ENCODE data around the gene DPP10.

DPP10 gene

DNA sequence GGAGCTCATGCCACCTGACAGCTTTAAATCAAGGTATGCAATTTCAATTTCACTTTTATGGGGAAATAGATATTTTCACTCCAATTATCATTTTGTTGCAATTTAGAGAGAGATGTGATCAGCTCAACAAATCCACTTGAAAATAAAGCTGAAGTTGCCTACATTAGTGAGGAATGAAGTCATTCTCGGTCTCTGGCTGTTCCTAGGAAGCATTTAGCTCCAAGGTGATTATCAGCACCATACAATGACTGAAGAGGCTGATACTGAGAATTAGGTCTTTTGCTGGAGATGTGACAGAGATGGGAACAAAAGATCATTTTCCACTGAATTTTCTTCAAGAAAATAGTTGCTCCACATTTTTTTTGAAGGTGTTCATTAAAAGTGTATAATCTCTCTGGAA is 1303.7 kb downstream of the DPP10 start:
- no peak for TF ChIP-seq CTCF (IDR thresholded peaks at IDR 0.05)
- H3K4me2 ChIP-seq (ENCODE audit: low read length): no peak overlapping the region
- H3K36me3 ChIP-seq (ENCODE audit: control insufficient read depth, insufficient read depth, low read length): no peaks in the 10 kb centered on the region

GRCh38 chr2:115757286-115757685 is 1314.8 kb downstream of the DPP10 start:
- no peak overlapping the region for H3K27ac ChIP-seq
- H3K27me3 ChIP-seq (ENCODE audit: control insufficient read depth, insufficient read depth, low read length): no peaks in the 10 kb centered on the region
- H2AFZ ChIP-seq: no peak overlapping the region
- no peak overlapping the region for H3K4me2 ChIP-seq (ENCODE audit: low read length)
- H3K4me1 ChIP-seq: no peaks in the 10 kb centered on the region
- H3K9ac ChIP-seq: no peak overlapping the region
- no peak overlapping the region for H3K4me3 ChIP-seq (ENCODE audit: low read depth, low read length)
- no peaks in the 10 kb centered on the region for H3K79me2 ChIP-seq
- TF ChIP-seq CTCF (IDR thresholded peaks at IDR 0.05): no peak
- no peaks in the 10 kb centered on the region for H3K9me3 ChIP-seq (ENCODE audit: control insufficient read depth, low read length)
- no peaks in the 10 kb centered on the region for H3K36me3 ChIP-seq (ENCODE audit: control insufficient read depth, insufficient read depth, low read length)

More for the DNA sequence above, 1303.7 kb downstream of the DPP10 start:
- Histone ChIP-seq H3K27me3 (ENCODE audit: control insufficient read depth, insufficient read depth, low read length) (no peaks in the 10 kb centered on the region), H3K4me1 (no peaks in the 10 kb centered on the region), H3K4me3 (ENCODE audit: low read depth, low read length) (no peak overlapping the region), H3K27ac (no peak overlapping the region), H3K79me2 (no peaks in the 10 kb centered on the region), H2AFZ (no peak overlapping the region), H3K9me3 (ENCODE audit: control insufficient read depth, low read length) (no peaks in the 10 kb centered on the region), H3K9ac (no peak overlapping the region)

GRCh38 chr2:115763601-115764000 is 1321.2 kb downstream of the DPP10 start:
- no peaks in the 10 kb centered on the region for H3K79me2 ChIP-seq
- H3K27me3 ChIP-seq (ENCODE audit: control insufficient read depth, insufficient read depth, low read length): no peaks in the 10 kb centered on the region
- no peak overlapping the region for H3K4me2 ChIP-seq (ENCODE audit: low read length)
- H3K36me3 ChIP-seq (ENCODE audit: control insufficient read depth, insufficient read depth, low read length): no peaks in the 10 kb centered on the region
- H3K4me3 ChIP-seq (ENCODE audit: low read depth, low read length): no peak overlapping the region
- no peak overlapping the region for H3K27ac ChIP-seq
- H3K9ac ChIP-seq: no peak overlapping the region
- peaks cover 4% of the 10 kb centered on the region for H3K9me3 ChIP-seq (ENCODE audit: control insufficient read depth, low read length)
- H2AFZ ChIP-seq: no peak overlapping the region
- no peak for TF ChIP-seq CTCF (IDR thresholded peaks at IDR 0.05)
- H3K4me1 ChIP-seq: no peaks in the 10 kb centered on the region

GRCh38 chr2:115771516-115771915 is 1329.1 kb downstream of the DPP10 start:
- H3K36me3 ChIP-seq (ENCODE audit: control insufficient read depth, insufficient read depth, low read length): no peaks in the 10 kb centered on the region
- no peak overlapping the region for H3K27ac ChIP-seq
- H3K9ac ChIP-seq: no peak overlapping the region
- H3K79me2 ChIP-seq: no peaks in the 10 kb centered on the region
- no peak for TF ChIP-seq CTCF (IDR thresholded peaks at IDR 0.05)
- no peak overlapping the region for H2AFZ ChIP-seq
- no peak overlapping the region for H3K4me3 ChIP-seq (ENCODE audit: low read depth, low read length)
- no peaks in the 10 kb centered on the region for H3K4me1 ChIP-seq
- H3K9me3 ChIP-seq (ENCODE audit: control insufficient read depth, low read length): peaks cover 3% of the 10 kb centered on the region
- H3K27me3 ChIP-seq (ENCODE audit: control insufficient read depth, insufficient read depth, low read length): no peaks in the 10 kb centered on the region
- H3K4me2 ChIP-seq (ENCODE audit: low read length): no peak overlapping the region

DNA sequence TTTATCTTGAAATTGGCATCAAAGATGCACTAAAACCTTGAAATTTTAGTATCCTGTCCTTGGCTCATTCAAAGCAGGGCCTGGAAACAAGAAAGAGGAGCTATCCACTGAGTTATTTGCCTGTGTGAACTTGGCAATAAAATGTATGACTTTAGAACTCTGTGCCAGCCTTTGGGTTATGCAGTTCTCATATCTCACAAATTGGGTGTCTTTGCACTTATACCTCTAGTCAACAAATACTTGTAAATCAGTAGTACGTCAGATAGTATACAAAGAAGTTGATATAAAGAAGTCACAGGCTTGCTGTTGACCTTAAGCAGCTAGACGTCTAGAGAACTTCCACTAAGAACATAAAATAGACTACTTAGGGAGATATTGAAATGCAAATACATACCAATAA is 1331.9 kb downstream of the DPP10 start:
- no peak overlapping the region for H3K4me2 ChIP-seq (ENCODE audit: low read length)
- no peaks in the 10 kb centered on the region for H3K9me3 ChIP-seq (ENCODE audit: control insufficient read depth, low read length)
- no peak overlapping the region for H3K9ac ChIP-seq
- H3K4me3 ChIP-seq (ENCODE audit: low read depth, low read length): no peak overlapping the region
- no peak overlapping the region for H2AFZ ChIP-seq
- no peaks in the 10 kb centered on the region for H3K79me2 ChIP-seq
- H3K36me3 ChIP-seq (ENCODE audit: control insufficient read depth, insufficient read depth, low read length): no peaks in the 10 kb centered on the region
- no peak for TF ChIP-seq CTCF (IDR thresholded peaks at IDR 0.05)
- no peaks in the 10 kb centered on the region for H3K27me3 ChIP-seq (ENCODE audit: control insufficient read depth, insufficient read depth, low read length)
- no peaks in the 10 kb centered on the region for H3K4me1 ChIP-seq
- H3K27ac ChIP-seq: no peak overlapping the region

Measured in parathyroid adenoma (tissue), 2 donors.